CD4-positive, alpha-beta T cell (primary cell): ENCODE measurements around the gene OPA3. TPM values are rescaled to one million over a fixed set of nuclear protein-coding genes. Genes with fewer than 3 reads are reported as not detected.

Source experiments
- ATAC-seq: fragments of 200-7000 bp; cut with Tn5 transposase; one replicate; pipeline ENCODE4 v1.10.0; 2022; ENCODE audit warnings: mild to moderate bottlenecking; ENCODE audit not compliant: poor library complexity
- CTCF ChIA-PET: fragments of 350-600 bp; sonication (Branson Sonifier 250); formaldehyde crosslinking; loops from one replicate; lab custom pipeline; 2021; ENCODE audit warnings: antibody characterized with exemption, inconsistent platforms; lab: Charles Lee
- POLR2A ChIA-PET: fragments of 350-600 bp; sonication (Branson Sonifier 250); formaldehyde crosslinking; loops from one replicate; lab custom pipeline; 2021; ENCODE audit warnings: antibody characterized with exemption, inconsistent platforms; lab: Charles Lee
- DNase-seq, 14 experiments: peaks; one replicate each; pipeline ENCODE4 v3.0.0-alpha.2; 2013 to 2020; ENCODE audit warnings: mixed read lengths in 2 of 14
- H3K27ac ChIP-seq, 2 donors: one replicate each; pipeline versions ENCODE4 v1.5.1 to v1.7.0; 2013; ENCODE audit warnings: low read length in 2 of 2, low read depth in 1 of 2, mild to moderate bottlenecking in 1 of 2
- H3K27me3 ChIP-seq, 2 experiments: 1 replicate in 1 of 2; 2 replicates in 1 of 2; pipeline versions ENCODE4 v1.6.1 to v1.7.0; 2013; ENCODE audit warnings: low read length in 2 of 2, control low read depth in 1 of 2, mild to moderate bottlenecking in 1 of 2, moderate library complexity in 1 of 2; ENCODE audit not compliant: insufficient read depth in 2 of 2, control insufficient read depth in 1 of 2
- H3K36me3 ChIP-seq: one replicate; pipeline ENCODE4 v1.6.1; 2013; ENCODE audit warnings: low read length, control low read depth; ENCODE audit not compliant: insufficient read depth
- H3K4me1 ChIP-seq: one replicate; pipeline ENCODE4 v1.6.1; 2013; ENCODE audit warnings: low read length, control low read depth; ENCODE audit not compliant: insufficient read depth
- H3K4me3 ChIP-seq: one replicate; pipeline ENCODE4 v1.5.1; 2013; ENCODE audit warnings: mild to moderate bottlenecking, low read length, moderate library complexity
- H3K9me3 ChIP-seq, 2 experiments: 1 replicate in 1 of 2; 2 replicates in 1 of 2; pipeline versions ENCODE4 v1.6.1 to v1.7.0; 2013; ENCODE audit warnings: low read length in 2 of 2, mild to moderate bottlenecking in 2 of 2, control low read depth in 1 of 2, moderate library complexity in 1 of 2; ENCODE audit not compliant: control insufficient read depth in 1 of 2, insufficient read depth in 1 of 2
- H3K27ac Mint-ChIP-seq: one replicate; pipeline ENCODE4 v1.8.0; 2020; ENCODE audit warnings: mixed read lengths
- H3K27me3 Mint-ChIP-seq: one replicate; pipeline ENCODE4 v1.8.0; 2021; ENCODE audit warnings: mixed read lengths
- H3K36me3 Mint-ChIP-seq: one replicate; pipeline ENCODE4 v1.8.0; 2021; ENCODE audit warnings: low read depth, mixed read lengths
- H3K4me1 Mint-ChIP-seq: one replicate; pipeline ENCODE4 v1.8.0; 2021; ENCODE audit warnings: low read depth, mixed read lengths
- H3K4me3 Mint-ChIP-seq: one replicate; pipeline ENCODE4 v1.8.0; 2020; ENCODE audit warnings: mild to moderate bottlenecking, mixed read lengths
- H3K9me3 Mint-ChIP-seq: one replicate; pipeline ENCODE4 v1.8.0; 2020; ENCODE audit warnings: mixed read lengths
- CTCF ChIP-seq: fragments of 200-600 bp; IDR thresholded peaks from one replicate; pipeline ENCODE4 v1.8.0; 2022; ENCODE audit warnings: antibody characterized with exemption, mild to moderate bottlenecking
- intact Hi-C, 2 experiments: fragments of 100-400 bp; cut with DNase I in 1 of 2; cut with micrococcal nuclease in 1 of 2; formaldehyde crosslinking; loops; one replicate each; pipeline versions ENCODE4 v1.15.1 to v1.9.0; 2023 to 2025; cut with DNase I, micrococcal nuclease
- total RNA-seq, 174 experiments: library from RNA in 2 of 174; stranded (reverse) in 2 of 174; gene quantifications; one replicate each; pipeline ENCODE4 v1.2.3 and lab custom pipeline; 2021 to 2026

OPA3 gene
- total RNA-seq, 2 experiments from 2014 or later: 3.1 to 3.2 TPM

- ATAC-seq: peak; percentile 68
- CTCF ChIA-PET: no interaction called here
Measured at GRCh38 chr19:45528744-45529419, 55.7 kb downstream of the OPA3 start.

GRCh38 chr19:45528149-45528743 lies 56.4 kb downstream of the OPA3 start:
- ChIA-PET POLR2A (interaction anchor here (1.0 kb wide), 1 partner anchor 30 kb away, joined by 3 read pairs; no protein-coding TSS in a partner anchor), CTCF (interaction anchor here (1.3 kb wide), 1 partner anchor 30 kb away, joined by 5 read pairs; no protein-coding TSS in a partner anchor)
- Mint-ChIP-seq H3K27me3 (no peaks in the 10 kb centered on the region), H3K36me3 (peaks cover 42% of the 10 kb centered on the region), H3K4me1 (peaks cover 23% of the 10 kb centered on the region), H3K27ac (no peak overlapping the region), H3K4me3 (peak overlapping the region; percentile 34), H3K9me3 (no peaks in the 10 kb centered on the region)
- Histone ChIP-seq H3K27me3 (no peaks in the 10 kb centered on the region), H3K9me3 (peaks cover 0 to 7% of the 10 kb centered on the region in 2 experiments), H3K4me1 (peaks cover 18% of the 10 kb centered on the region), H3K4me3 (no peak overlapping the region), H3K36me3 (peaks cover 33% of the 10 kb centered on the region), H3K27ac (no peak overlapping the region)
- no peak for TF ChIP-seq CTCF
- intact Hi-C loops: no loop called here
- ATAC-seq: no peak
- DNase-seq: no peak

More at GRCh38 chr19:45528744-45529419, 55.7 kb downstream of the OPA3 start:
- Mint-ChIP-seq H3K27me3 (no peaks in the 10 kb centered on the region), H3K27ac (no peak overlapping the region), H3K4me3 (peak overlapping the region; percentile 65), H3K9me3 (no peaks in the 10 kb centered on the region), H3K36me3 (peaks cover 36% of the 10 kb centered on the region), H3K4me1 (peaks cover 18% of the 10 kb centered on the region)
- intact Hi-C loops: no loop called here
- Histone ChIP-seq H3K27me3 (no peaks in the 10 kb centered on the region), H3K4me1 (peaks cover 13% of the 10 kb centered on the region), H3K36me3 (peaks cover 32% of the 10 kb centered on the region), H3K27ac (no peak overlapping the region), H3K9me3 (peaks cover 0 to 7% of the 10 kb centered on the region in 2 experiments), H3K4me3 (peak overlapping the region; percentile 10)
- POLR2A ChIA-PET: no interaction called here
- peak in 6 of 14 experiments; percentile 20 to 52 (median 30) for DNase-seq
- TF ChIP-seq CTCF: no peak

GRCh38 chr19:45527731-45528130 lies 56.9 kb downstream of the OPA3 start:
- Mint-ChIP-seq H3K9me3 (no peaks in the 10 kb centered on the region), H3K27me3 (no peaks in the 10 kb centered on the region), H3K36me3 (peaks cover 46% of the 10 kb centered on the region), H3K4me3 (peak overlapping the region; percentile 10), H3K4me1 (peaks cover 23% of the 10 kb centered on the region), H3K27ac (no peak overlapping the region)
- ATAC-seq (no peak), DNase-seq (no peak)
- H3K36me3 ChIP-seq: peaks cover 36% of the 10 kb centered on the region
- no peak for TF ChIP-seq CTCF
- H3K27ac ChIP-seq: no peak overlapping the region
- peaks cover 19% of the 10 kb centered on the region for H3K4me1 ChIP-seq
- ChIA-PET CTCF (interaction anchor here (1.3 kb wide), 1 partner anchor 31 kb away, joined by 5 read pairs; no protein-coding TSS in a partner anchor), POLR2A (interaction anchor here (1.0 kb wide), 1 partner anchor 31 kb away, joined by 3 read pairs; no protein-coding TSS in a partner anchor)
- no peak overlapping the region for H3K4me3 ChIP-seq
- peaks cover 0 to 7% of the 10 kb centered on the region in 2 experiments for H3K9me3 ChIP-seq
- H3K27me3 ChIP-seq: no peaks in the 10 kb centered on the region
- intact Hi-C loops: no loop called here
